Glomerular visceral epithelial cell (primary cell): ENCODE data around the gene PRRT4.

Experiments used
- DNase-seq: peaks from one replicate; pipeline ENCODE4 v3.0.0-alpha.2; 2016; ENCODE audit errors: extremely low spot score

PRRT4 gene

GRCh38 chr7:128374041-128374440, 12.6 kb upstream of the PRRT4 start:
- DNase-seq: no peak

DNA sequence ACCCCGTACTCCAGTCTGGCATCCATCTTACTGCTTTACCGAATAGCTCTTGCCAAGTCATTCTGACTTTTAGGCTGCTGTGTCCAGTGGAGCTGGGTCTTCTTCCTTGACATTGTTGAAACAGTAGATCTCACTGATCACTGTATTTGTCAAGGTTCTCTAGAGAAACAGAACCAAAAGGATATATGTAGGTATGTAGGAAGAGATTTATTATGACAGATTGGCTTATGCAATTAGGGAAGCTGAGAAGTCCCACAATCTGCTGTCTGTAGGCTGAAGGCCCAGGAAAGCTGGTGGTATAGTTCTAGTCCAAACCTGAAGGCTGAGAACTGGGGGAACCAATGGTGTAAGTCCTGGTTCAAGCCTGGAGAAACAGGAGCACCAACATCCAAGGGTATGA, 12.1 kb upstream of the PRRT4 start:
- DNase-seq: no peak

- DNase-seq: no peak
Measured at GRCh38 chr7:128370491-128370890, 9.0 kb upstream of the PRRT4 start.

DNA sequence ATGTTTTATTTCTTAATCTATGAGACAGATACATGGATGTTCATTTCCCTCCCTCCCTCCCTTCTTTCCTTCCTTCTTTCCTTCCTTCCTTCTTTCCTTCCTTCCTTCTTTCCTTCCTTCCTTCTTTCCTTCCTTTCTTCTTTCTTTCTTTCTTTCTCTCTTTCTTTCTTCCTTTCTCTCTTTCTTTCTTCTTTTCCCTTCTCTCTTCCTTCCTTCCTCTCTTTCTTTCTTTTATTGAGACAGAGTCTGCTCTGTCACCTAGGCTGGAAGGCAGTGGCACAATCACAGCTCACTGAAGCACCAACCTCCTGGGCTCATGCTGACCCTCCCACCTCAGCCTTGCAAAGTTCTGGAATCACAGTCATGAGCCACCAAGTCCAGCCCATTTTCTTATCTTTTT, 5.5 kb upstream of the PRRT4 start:
- no peak for DNase-seq

DNA sequence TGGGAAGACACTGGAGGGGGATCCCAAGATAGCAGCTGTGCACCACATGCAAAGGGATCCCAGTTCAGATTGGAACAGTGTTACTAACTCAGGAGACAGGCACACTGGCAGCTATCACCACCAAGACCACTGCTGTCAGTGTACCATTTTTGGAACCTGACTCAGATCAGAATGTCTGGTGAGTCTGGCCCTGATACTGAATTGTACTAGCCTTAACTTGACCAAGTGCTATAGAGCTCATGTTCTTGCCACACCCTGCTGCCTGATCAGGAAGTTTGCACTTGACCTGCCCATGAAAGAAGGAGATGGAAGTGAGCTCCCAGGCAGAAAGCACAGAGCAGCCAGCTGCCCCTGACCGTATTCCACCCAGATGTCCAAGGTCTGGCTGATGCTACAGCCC, 4.8 kb upstream of the PRRT4 start:
- no peak for DNase-seq

DNA sequence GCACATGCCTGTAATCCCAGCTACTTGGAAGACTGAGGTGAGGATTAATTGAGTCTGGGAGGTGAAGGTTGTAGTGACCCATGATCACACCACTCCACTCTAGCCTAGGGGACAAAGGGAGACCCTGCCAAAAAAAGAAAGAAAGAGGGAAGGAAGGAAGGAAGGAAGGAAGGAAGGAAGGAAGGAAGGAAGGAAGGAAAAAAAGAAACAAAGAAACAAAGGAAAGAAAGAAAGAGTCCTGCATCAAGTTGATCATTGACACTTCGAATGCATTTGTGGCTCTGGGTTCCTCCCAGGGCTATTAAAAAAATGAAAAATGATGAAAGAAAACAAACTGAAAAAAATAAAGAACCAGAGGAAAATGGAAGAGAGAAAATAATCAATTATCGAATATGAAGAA, 3.9 kb upstream of the PRRT4 start:
- DNase-seq: no peak

GRCh38 chr7:128364166-128364870, 2.8 kb upstream of the PRRT4 start:
- DNase-seq: no peak

GRCh38 chr7:128363261-128363721, 1.8 kb upstream of the PRRT4 start:
- no peak for DNase-seq

DNA sequence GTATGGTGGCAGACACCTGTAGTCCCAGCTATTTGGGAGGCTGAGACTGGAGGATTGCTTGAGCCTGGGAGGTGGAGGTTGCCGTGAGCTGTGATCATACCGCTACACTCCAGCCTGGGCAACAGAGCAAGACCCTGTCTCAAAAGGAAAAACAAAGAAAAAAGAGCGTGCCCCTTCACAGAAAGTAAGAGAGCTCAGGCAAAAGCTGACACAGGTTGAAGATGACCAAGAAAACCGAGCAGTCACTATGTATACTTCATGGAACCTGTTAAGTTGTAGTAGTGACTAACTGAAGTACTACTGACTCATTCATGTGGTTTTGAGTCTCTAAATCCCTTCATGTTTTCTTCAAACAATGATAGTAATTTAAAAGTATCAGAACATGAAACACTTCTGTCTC, 1.2 kb upstream of the PRRT4 start:
- DNase-seq: no peak

- no peak for DNase-seq
Measured at GRCh38 chr7:128360359-128360678, 1.2 kb downstream of the PRRT4 start.

DNA sequence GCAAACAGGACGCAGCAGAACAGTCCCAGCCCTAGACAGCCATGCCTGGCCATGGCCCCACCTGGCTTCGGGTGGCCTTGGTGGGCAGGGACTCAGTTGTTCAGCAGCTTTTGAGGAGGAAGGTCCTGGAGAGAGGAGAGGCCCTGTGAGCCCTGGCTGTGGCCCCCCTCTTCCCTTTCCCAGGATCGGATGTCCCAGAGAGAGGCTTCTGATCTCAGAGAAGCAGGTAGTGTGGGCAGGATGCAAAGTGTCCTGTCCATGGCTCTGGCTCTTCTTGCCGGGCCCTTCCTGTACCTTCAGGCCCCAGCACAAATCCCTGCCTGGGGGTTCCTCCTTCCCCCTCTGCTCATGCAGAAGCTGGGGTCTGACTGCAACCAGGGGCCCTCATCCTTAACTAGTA, 1.6 kb downstream of the PRRT4 start:
- no peak for DNase-seq

DNA sequence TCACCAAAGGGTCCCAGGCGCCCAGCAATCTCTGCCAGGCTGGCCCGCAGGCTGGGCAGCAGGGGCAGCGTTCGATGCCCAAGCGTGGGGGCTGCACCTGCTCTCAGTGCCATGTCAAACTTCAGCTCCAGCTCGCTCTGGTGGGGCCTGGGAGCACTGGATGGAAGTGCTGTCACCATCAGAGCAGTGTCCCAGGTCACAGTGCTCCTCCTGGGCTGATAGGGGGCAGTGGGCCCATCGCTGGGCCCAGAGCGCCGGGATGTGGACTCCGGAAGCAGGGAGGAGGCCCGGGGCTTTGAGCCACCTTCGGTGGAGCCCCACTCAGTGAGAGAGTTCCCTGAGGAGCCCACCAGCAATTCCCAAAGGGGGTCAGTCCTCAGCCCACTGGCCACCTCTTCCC, 2.2 kb downstream of the PRRT4 start:
- DNase-seq: no peak

GRCh38 chr7:128358233-128358632, 3.3 kb downstream of the PRRT4 start:
- DNase-seq: no peak

- no peak for DNase-seq
Measured at GRCh38 chr7:128357217-128357613, 4.3 kb downstream of the PRRT4 start.

DNA sequence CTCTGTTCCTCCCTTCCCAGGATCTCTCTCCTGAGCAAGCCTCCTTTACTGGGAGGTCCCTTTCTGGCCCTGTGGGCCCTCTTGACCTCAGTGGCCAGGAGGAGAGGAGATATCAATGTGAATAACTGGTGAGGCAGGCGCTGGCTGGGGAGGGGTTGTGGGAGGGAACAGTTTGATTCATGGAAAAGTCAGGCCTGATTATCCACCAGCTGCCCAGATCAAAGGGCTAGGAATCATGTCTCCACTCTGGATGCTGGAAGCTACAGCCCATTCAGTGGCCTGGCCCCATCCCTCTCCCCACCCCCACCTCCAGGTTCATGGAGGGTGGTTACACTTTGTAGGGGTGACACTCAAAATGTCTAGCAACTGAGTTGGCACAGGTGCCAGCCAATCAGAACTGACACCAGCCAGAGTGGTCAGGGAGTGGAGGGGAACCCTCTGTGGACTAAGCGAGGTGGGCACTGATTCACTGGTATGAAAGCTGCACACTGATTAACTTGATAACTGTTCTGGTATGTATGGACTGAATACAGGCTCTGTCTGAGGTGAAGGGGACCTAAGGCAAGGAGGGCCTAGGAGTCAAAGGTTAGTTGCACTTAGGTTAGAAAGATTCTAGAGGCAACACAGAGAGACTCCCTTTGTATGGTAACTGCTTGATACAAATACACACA, 4.8 kb downstream of the PRRT4 start:
- DNase-seq: no peak

DNA sequence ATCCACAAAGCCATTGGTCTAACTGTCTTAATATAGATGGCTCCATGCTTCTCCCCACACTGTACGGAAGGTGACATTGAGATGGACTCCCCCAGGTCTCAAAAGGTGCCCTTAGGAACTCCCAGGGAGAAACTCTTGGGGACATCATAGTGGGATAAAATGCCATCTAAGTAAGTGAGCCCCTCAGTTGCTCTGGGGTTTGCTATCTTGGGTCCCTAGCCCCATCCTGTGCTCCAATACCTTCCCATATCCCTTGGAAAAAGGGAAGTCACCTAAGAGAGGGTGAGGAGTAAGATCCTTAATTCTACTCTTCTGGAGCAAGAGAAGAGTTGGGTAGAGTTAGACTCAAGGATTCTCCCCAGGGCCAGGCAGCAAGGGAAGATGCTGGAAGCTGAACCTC, 7.9 kb downstream of the PRRT4 start:
- DNase-seq: no peak

GRCh38 chr7:128353189-128353588, 8.3 kb downstream of the PRRT4 start:
- DNase-seq: no peak

GRCh38 chr7:128352636-128353035, 8.9 kb downstream of the PRRT4 start:
- DNase-seq: no peak

- DNase-seq: peak; percentile 40
Measured at GRCh38 chr7:128352153-128352537, 9.3 kb downstream of the PRRT4 start.

GRCh38 chr7:128351296-128352152, 10.0 kb downstream of the PRRT4 start:
- no peak for DNase-seq

DNA sequence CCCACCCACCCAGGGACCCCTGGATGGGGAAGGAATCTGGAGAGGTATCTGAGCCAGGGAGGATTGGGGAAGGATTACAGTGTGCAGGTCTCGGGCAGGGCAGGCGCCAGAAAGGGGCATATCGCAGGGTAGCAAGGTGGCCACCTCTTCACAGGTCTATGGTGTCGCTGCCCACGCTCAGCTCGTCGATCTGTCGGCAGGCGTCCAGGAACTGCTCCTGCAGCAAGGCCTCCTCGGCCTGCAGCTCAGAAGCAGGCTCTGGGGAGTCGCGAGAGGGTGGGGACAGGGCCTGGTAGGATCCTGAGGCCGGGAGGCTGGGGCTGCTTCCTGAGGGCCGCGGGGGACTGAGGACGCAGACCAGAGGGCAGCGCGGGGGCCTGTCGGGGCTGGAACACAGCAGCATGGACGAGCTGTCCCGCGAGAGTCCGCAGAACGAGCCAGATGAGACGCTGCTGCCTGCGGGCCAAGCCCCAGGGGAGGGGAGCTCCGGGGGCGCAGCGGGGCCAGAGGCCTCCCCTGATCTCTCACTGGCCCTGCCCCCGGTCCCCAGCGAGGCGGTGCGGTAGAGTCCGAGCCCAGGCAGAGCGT, 10.7 kb downstream of the PRRT4 start:
- no peak for DNase-seq

- DNase-seq: no peak
Measured at GRCh38 chr7:128349466-128349825, 12.0 kb downstream of the PRRT4 start.
